Cardiac muscle cell (in vitro differentiated cells and primary cell): ENCODE measurements around the gene RARB. TPM values are rescaled to one million over a fixed set of nuclear protein-coding genes. Genes with fewer than 3 reads are reported as not detected.

Source experiments
- DNase-seq, 2 donors: peaks; one replicate each; pipeline versions ENCODE4 v3.0.0 to v3.0.0-alpha.2; 2010 to 2017; ENCODE audit warnings: low read depth in 1 of 2, low spot score in 1 of 2
- H3K27ac ChIP-seq: fragments of 200-600 bp; sonication (generic); 2 replicates; pipeline ENCODE4 v1.5.1; 2016
- H3K27me3 ChIP-seq: fragments of 200-600 bp; sonication (generic); 2 replicates; pipeline ENCODE4 v1.6.0; 2016; ENCODE audit warnings: control low read depth
- H3K36me3 ChIP-seq: fragments of 200-600 bp; sonication (generic); 2 replicates; pipeline ENCODE4 v1.5.1; 2016; ENCODE audit warnings: control low read depth
- H3K4me1 ChIP-seq: fragments of 200-600 bp; sonication (generic); 2 replicates; pipeline ENCODE4 v1.8.1; 2017; ENCODE audit warnings: low read depth, mild to moderate bottlenecking, mixed run types
- H3K4me3 ChIP-seq: fragments of 200-600 bp; sonication (generic); 2 replicates; pipeline ENCODE4 v1.5.1; 2016; ENCODE audit warnings: mild to moderate bottlenecking
- H3K9me3 ChIP-seq: fragments of 200-600 bp; sonication (generic); 2 replicates; pipeline ENCODE4 v1.5.1; 2017; ENCODE audit warnings: low read depth, mild to moderate bottlenecking, control low read depth
- polyA plus RNA-seq: library from polyadenylated mRNA; unstranded; fragments of >200 nt; fragmentation: Nextera tagmentation; extraction: Ambion mirVana; gene quantifications from 2 replicates; pipeline ENCODE4 v1.2.1, GENCODE V29; 2016
- total RNA-seq: library from RNA; depleted of rRNA; stranded (reverse); fragments of >200 nt; gene quantifications from 2 replicates; pipeline ENCODE4 v1.2.3, GENCODE V29; 2016
- TF ChIP-seq, protein P1 (sequence below): IDR thresholded peaks from 2 replicates; pipeline ENCODE4 v1.5.1; 2012; ENCODE audit warnings: low read depth, mild to moderate bottlenecking, low read length

RARB gene
- total RNA-seq (26.8 and 27.2 TPM in 2 replicates), polyA plus RNA-seq (22.4 and 28.3 TPM in 2 replicates)

DNA sequence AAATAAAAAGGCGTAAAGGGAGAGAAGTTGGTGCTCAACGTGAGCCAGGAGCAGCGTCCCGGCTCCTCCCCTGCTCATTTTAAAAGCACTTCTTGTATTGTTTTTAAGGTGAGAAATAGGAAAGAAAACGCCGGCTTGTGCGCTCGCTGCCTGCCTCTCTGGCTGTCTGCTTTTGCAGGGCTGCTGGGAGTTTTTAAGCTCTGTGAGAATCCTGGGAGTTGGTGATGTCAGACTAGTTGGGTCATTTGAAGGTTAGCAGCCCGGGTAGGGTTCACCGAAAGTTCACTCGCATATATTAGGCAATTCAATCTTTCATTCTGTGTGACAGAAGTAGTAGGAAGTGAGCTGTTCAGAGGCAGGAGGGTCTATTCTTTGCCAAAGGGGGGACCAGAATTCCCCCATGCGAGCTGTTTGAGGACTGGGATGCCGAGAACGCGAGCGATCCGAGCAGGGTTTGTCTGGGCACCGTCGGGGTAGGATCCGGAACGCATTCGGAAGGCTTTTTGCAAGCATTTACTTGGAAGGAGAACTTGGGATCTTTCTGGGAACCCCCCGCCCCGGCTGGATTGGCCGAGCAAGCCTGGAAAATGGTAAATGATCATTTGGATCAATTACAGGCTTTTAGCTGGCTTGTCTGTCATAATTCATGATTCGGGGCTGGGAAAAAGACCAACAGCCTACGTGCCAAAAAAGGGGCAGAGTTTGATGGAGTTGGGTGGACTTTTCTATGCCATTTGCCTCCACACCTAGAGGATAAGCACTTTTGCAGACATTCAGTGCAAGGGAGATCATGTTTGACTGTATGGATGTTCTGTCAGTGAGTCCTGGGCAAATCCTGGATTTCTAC, at the start of gene RARB:
RARB (plus strand) TSS at position 322 of the 847 bp plus-strand sequence; CDS start at position 791, 469 bp downstream.
- TF ChIP-seq, protein P1, sequence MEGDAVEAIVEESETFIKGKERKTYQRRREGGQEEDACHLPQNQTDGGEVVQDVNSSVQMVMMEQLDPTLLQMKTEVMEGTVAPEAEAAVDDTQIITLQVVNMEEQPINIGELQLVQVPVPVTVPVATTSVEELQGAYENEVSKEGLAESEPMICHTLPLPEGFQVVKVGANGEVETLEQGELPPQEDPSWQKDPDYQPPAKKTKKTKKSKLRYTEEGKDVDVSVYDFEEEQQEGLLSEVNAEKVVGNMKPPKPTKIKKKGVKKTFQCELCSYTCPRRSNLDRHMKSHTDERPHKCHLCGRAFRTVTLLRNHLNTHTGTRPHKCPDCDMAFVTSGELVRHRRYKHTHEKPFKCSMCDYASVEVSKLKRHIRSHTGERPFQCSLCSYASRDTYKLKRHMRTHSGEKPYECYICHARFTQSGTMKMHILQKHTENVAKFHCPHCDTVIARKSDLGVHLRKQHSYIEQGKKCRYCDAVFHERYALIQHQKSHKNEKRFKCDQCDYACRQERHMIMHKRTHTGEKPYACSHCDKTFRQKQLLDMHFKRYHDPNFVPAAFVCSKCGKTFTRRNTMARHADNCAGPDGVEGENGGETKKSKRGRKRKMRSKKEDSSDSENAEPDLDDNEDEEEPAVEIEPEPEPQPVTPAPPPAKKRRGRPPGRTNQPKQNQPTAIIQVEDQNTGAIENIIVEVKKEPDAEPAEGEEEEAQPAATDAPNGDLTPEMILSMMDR = no peak
- Histone ChIP-seq H3K36me3 (no peaks in the 10 kb centered on the region), H3K9me3 (no peaks in the 10 kb centered on the region), H3K4me3 (peak within 1 kb of the TSS; percentile 81), H3K27me3 (no peaks in the 10 kb centered on the region), H3K27ac (peak within 1 kb of the TSS; percentile 99), H3K4me1 (peaks cover 39% of the 10 kb centered on the region)
- DNase-seq = peak; percentile 93 to 97

DNA sequence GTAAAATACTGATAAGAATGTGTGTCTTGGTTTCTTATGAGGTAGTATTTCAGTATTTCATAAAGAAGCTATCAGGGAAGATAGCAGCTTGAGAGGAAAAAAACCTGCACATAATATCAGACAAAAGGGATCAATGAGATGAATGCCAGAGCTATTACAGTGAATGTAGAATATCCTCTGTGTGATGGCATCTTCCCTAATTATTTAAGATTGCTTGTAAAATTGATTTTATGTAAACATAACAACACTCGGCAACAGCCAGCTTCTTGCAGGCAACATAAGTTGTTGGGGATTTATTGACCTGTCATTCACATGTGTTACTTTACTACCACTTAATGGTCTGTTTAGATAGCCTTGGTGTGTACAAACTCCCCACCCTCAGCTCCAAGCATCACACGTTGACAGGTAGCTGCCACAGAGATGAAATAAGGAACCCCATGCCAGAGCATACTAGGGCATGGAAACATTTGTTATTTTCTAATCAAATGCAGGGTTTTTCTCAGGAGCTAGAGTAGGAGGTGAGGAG, 49.2 kb upstream of the RARB start:
- no peak for DNase-seq
- TF ChIP-seq, protein P1 = no peak
- H3K9me3 ChIP-seq = no peaks in the 10 kb centered on the region
- peaks cover 4% of the 10 kb centered on the region for H3K4me1 ChIP-seq
- H3K27me3 ChIP-seq = no peaks in the 10 kb centered on the region
- no peaks in the 10 kb centered on the region for H3K36me3 ChIP-seq
- H3K27ac ChIP-seq = no peak overlapping the region
- no peak overlapping the region for H3K4me3 ChIP-seq

DNA sequence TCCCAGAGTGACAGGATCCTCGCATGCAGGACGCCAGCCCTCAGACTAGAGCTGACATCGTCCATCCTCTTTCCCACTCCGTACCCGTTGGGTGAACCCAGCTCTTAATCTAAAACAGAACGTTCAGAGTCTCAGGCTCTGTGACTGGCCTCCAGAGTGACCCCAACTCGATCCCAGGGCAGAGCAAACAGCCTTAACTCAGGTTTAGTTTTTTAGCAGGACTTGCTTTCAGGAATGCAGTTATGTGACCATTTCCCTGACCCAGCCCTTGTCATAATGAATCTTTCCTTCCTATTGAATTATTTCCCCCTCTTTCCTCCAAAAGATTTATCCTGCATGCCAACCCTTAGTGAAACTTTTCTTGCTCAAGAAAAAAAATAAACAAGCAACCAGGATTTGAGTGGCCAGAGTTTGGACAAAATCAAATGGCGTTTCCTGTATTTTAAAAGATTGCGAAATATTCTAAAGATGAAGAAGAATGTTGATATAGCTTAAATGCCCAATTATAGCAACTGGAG, 47.8 kb upstream of the RARB start:
- peak in 1 of 2 donors; percentile 15 for DNase-seq
- peaks cover 10% of the 10 kb centered on the region for H3K4me1 ChIP-seq
- no peak overlapping the region for H3K4me3 ChIP-seq
- H3K27me3 ChIP-seq = no peaks in the 10 kb centered on the region
- H3K9me3 ChIP-seq = no peaks in the 10 kb centered on the region
- H3K36me3 ChIP-seq = no peaks in the 10 kb centered on the region
- TF ChIP-seq, protein P1 = no peak
- H3K27ac ChIP-seq = no peak overlapping the region

DNA sequence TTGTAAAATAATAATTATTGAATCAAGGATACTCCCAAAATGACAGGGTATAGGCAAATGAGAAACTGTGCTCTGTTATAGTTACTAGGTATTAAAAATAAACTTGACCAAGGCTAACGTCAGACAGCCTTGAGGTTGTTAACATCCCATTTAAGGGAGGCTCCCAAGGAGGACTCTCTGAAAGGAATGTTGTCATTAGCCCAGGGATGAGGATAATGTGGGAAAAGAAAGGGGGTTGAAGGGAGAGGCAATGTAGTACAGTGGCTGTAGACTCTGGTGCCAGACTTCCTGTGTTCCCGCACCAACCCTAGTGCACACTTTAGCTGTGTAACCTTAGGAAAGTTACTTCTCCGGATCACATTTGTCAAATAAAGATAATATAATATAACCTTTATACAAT, 47.0 kb upstream of the RARB start:
- Histone ChIP-seq H3K36me3 (no peaks in the 10 kb centered on the region), H3K4me3 (no peak overlapping the region), H3K27ac (no peak overlapping the region), H3K4me1 (peaks cover 10% of the 10 kb centered on the region), H3K9me3 (no peaks in the 10 kb centered on the region), H3K27me3 (no peaks in the 10 kb centered on the region)
- TF ChIP-seq, protein P1 = no peak
- DNase-seq = no peak

DNA sequence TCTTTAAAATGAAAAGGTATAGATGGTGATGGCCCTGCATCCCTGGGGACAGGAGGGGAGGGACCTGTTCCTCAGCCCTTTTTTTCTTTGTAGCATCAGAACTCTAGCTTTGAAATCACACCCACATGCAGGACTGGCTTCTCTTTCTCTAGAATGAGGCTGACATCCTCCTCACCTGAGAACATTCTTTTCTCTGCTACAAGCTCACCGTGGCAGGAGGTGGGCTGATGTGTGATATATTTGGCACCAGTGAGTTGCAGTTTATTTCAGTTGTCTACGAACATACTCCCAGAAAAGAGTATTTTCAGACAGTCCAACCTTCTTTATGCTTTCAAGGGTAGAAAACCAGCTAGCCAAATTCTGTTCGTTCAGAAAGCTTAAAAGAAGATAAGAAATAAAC, 43.6 kb upstream of the RARB start:
- peaks cover 6% of the 10 kb centered on the region for H3K4me1 ChIP-seq
- DNase-seq = no peak
- H3K36me3 ChIP-seq = no peaks in the 10 kb centered on the region
- TF ChIP-seq, protein P1 = no peak
- no peaks in the 10 kb centered on the region for H3K9me3 ChIP-seq
- H3K4me3 ChIP-seq = no peak overlapping the region
- no peak overlapping the region for H3K27ac ChIP-seq
- no peaks in the 10 kb centered on the region for H3K27me3 ChIP-seq
